Measurements from ENCODE around the gene SIL1. TPM values are rescaled to one million over a fixed set of nuclear protein-coding genes. Genes with fewer than 3 reads are reported as not detected.

SIL1 gene
- total RNA-seq, 1 donor: 31.7 TPM

DNA sequence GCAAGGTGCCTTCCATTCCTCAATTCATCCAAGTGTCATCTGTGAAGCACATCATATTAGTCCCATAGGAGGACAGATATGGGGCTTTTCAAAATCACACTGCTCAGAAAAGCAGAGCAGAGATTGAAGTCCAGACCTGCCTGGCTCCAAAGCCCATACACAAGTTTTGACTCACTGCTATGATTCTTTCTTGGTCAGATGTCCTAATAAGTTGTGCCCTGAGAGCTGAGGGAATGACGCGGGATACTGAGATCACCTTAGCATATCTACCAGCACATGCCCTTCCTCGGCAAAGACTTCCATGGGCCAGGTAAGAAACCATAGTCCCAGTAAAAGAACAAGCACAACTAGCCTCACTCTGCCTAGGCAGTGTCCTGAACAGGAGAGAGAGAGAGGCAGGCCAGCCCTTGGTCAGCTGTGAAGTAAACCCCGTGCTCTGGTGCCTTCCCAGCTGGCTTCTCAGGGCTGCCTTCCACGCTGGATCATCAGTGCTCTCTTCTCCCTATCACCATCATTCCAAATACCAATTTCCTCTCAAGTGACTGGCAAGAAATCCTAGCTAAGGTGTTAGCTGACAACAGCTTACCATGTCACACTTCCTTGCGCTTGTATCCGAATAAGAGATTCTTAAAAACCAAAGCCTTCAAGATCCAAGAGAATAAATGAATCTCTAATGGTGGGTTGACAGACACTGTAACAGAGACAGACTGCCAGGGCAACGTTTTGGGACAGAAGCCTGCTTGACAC is 73.2 kb downstream of the SIL1 start:
- no peak for DNase-seq (ENCODE audit: low read depth)
- no peak overlapping the region for H3K4me3 ChIP-seq (ENCODE audit: low read depth, low read length)
- TF ChIP-seq, protein P1, sequence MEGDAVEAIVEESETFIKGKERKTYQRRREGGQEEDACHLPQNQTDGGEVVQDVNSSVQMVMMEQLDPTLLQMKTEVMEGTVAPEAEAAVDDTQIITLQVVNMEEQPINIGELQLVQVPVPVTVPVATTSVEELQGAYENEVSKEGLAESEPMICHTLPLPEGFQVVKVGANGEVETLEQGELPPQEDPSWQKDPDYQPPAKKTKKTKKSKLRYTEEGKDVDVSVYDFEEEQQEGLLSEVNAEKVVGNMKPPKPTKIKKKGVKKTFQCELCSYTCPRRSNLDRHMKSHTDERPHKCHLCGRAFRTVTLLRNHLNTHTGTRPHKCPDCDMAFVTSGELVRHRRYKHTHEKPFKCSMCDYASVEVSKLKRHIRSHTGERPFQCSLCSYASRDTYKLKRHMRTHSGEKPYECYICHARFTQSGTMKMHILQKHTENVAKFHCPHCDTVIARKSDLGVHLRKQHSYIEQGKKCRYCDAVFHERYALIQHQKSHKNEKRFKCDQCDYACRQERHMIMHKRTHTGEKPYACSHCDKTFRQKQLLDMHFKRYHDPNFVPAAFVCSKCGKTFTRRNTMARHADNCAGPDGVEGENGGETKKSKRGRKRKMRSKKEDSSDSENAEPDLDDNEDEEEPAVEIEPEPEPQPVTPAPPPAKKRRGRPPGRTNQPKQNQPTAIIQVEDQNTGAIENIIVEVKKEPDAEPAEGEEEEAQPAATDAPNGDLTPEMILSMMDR (IDR thresholded peaks at IDR 0.05; ENCODE audit: insufficient read depth, low read length): no peak

DNA sequence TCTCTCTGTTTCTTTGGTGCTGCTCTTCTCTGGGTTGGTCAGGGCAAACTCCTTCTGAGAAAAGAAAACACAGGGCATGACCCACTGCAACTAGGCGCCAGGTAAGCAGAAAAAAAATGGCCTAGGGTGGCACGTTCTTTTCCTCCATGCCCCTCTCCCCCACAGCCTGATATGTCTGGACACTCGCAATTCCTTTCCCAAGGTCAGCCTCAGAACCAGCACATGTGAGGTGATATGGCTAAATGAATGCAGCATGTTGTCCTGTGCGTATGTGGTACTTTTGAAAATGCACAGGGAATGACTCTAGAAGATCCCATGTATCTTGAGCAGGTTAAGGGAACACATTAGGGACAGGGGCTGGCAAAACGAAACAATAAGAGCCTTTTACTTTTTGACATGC is 77.0 kb downstream of the SIL1 start:
- no peak overlapping the region for H3K4me3 ChIP-seq (ENCODE audit: low read depth, low read length)
- no peak for DNase-seq (ENCODE audit: low read depth)

DNA sequence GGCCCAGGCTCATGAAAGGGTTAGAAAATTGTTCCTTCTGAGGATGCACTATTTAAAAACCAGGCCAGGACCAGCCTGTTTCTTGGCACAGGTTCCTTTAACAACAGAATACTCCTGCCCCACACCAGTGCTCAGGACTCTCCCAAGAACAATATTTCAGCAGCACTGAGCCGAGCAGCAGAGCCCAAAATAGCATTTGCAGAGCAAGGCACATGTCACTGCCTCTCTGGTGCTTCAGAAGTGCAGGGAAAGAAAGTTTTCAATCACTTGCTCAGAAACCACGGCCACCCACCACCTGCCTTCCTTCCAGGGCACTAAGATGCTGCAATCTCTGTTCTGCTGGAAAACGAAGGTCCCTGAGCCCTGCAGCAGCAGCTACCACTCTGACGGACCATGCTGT is 77.6 kb downstream of the SIL1 start:
- no peak overlapping the region for H3K4me3 ChIP-seq (ENCODE audit: low read depth, low read length)
- no peak for DNase-seq (ENCODE audit: low read depth)
- TF ChIP-seq, protein P1 (IDR thresholded peaks at IDR 0.05; ENCODE audit: insufficient read depth, low read length): no peak

More for the DNA sequence above, 77.0 kb downstream of the SIL1 start:
- TF ChIP-seq, protein P1 (IDR thresholded peaks at IDR 0.05; ENCODE audit: insufficient read depth, low read length): no peak

DNA sequence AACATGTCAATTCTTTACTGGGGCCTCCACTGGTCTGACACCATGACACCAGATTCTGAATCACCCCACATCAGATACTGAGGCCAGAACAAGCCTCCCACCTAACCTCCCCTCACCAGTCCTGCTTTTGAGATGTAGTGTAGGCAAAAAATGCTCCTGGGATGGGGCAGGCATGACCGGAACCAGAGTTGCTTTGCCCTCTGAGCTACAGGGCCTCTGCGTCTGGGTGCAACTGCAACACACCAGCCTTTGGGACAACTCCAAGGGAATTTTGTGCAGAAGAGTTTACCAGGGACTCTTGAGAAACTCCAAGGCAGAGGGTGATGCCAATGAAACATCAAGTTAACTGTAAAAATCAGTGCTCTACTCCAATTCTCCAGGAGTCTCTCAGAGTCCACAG is 79.4 kb downstream of the SIL1 start:
- H3K4me3 ChIP-seq (ENCODE audit: low read depth, low read length): no peak overlapping the region
- no peak for DNase-seq (ENCODE audit: low read depth)
- TF ChIP-seq, protein P1 (IDR thresholded peaks at IDR 0.05; ENCODE audit: insufficient read depth, low read length): no peak

DNA sequence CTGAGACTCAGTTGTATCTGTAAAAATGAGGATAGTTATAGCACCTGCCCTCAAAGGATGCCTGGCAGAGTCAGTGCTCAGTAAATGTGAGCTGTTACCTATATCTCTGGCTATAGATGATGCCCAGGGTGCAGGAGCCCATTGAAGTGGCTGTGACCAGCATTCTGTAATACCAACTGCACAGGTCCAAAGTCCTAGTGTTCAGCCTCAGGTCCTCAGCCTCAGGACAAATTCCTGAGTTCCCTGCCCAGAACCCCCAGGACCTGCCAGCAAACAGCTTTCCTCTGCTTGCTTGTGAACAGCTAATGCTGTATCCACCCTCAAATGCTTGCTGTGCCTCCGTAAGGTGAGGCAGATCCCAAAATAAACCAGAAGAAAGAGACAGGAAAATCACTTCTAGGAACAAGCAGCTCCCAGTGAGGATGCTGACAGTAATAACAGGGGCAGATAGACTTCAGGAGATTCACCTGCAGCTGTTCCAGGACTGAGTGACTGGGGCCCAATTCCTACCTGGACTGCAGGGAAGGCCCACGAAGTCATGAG is 80.8 kb downstream of the SIL1 start:
- H3K4me3 ChIP-seq (ENCODE audit: low read depth, low read length): no peak overlapping the region
- DNase-seq (ENCODE audit: low read depth): no peak
- TF ChIP-seq, protein P1 (IDR thresholded peaks at IDR 0.05; ENCODE audit: insufficient read depth, low read length): no peak

DNA sequence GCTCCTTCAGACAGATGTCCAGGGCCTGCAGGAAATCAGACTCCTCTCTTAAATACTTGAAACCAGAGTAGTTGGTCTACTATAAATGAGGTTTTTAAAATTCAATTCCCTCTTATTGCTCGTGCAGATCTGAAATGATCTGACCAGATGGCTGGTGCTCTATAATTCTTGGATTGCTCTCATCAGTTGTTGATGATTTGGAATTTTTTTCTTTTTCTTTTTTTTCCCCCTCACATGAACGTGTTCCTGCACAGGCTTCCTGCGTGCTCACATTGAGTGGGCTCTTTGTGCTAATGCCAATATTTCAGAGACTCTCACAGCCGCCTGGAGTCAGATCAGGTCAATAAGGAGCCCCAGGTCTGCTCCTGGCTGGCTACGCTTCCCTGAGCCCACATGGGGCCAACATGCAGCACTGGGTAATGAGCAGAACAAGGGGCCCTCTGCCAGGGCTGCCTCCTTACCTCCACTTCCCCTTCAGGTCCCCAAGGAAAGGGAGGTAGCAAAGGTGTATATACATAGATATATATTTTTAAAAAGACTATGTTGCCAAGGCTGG is 82.0 kb downstream of the SIL1 start:
- TF ChIP-seq, protein P1 (IDR thresholded peaks at IDR 0.05; ENCODE audit: insufficient read depth, low read length): no peak
- DNase-seq (ENCODE audit: low read depth): no peak
- H3K4me3 ChIP-seq (ENCODE audit: low read depth, low read length): no peak overlapping the region

Data from fibroblast of the aortic adventitia (primary cell).